Ovary (tissue), 3 donors: ENCODE data around the gene SYN1.

ENCODE experiments used
- EP300 ChIP-seq: sonication (generic); formaldehyde crosslinking; IDR thresholded peaks from one replicate; pipeline ENCODE4 v1.6.1; 2017; ENCODE audit warnings: antibody characterized with exemption
- POLR2A ChIP-seq: fragments of 450-650 bp; IDR thresholded peaks from one replicate; pipeline ENCODE4 v1.6.1; 2017; ENCODE audit warnings: antibody characterized with exemption, mild to moderate bottlenecking, moderate library complexity
- TF ChIP-seq, protein P1 (sequence below), 3 donors: fragments of 450-650 bp in 2 of 3; fragments of 200-600 bp in 1 of 3; IDR thresholded peaks; one replicate each; pipeline versions ENCODE4 v1.5.1 to v1.8.0; 2016 to 2022; ENCODE audit warnings: antibody characterized with exemption in 3 of 3, mild to moderate bottlenecking in 1 of 3
- donor health status: DM: no; HTN: no; CAD: no.

DNA sequence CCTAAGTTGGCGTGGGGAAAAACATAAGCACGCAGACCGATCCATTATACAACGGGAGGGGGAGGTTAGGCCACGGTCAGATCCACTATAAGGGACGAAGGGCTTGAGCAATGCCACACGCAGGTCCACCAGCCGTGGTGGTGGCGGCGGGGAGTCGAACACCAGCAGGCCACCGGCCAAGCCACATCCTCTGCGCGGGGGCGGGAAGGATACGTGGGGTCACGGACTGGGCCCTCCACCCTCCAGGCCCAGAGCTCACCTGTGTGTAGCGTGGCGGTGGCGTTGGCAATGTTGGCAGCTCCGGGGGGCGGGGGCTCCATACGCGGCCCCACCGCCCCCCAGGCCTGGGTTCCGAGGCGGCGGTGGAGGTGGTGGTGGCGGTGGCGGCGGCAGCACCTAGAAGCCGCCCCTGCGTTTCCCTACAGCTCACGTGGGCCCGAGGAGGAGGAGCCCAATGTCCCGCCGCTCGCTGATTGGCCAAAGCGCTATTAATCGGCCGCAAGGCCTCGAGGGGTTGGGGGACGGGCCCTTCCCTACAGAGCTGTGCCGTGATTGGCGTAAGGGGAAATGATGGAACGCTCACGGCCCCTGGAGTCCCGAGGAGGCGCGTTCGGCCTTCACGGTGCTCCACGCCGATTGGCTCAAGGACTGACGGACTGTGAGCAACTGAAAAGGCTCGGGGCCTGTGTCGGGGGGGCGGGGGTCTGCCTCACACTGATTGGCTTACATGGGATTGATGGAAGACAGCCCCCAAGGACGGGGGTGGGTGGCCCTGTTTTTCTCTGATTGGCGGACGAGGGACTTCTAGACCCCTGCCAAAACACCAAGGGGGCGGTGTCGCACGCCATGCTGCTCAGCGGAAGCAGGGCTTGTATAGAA is 30.7 kb upstream of the SYN1 start, which contains the start of gene ELK1:
- TF ChIP-seq, protein P1, sequence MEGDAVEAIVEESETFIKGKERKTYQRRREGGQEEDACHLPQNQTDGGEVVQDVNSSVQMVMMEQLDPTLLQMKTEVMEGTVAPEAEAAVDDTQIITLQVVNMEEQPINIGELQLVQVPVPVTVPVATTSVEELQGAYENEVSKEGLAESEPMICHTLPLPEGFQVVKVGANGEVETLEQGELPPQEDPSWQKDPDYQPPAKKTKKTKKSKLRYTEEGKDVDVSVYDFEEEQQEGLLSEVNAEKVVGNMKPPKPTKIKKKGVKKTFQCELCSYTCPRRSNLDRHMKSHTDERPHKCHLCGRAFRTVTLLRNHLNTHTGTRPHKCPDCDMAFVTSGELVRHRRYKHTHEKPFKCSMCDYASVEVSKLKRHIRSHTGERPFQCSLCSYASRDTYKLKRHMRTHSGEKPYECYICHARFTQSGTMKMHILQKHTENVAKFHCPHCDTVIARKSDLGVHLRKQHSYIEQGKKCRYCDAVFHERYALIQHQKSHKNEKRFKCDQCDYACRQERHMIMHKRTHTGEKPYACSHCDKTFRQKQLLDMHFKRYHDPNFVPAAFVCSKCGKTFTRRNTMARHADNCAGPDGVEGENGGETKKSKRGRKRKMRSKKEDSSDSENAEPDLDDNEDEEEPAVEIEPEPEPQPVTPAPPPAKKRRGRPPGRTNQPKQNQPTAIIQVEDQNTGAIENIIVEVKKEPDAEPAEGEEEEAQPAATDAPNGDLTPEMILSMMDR (IDR thresholded peaks at IDR 0.05): no peak
- no peak for TF ChIP-seq EP300
- TF ChIP-seq POLR2A: peak; percentile 58
